ENCODE results near the gene KLHL29. TPM values are rescaled to one million over a fixed set of nuclear protein-coding genes. Genes with fewer than 3 reads are reported as not detected.

The KLHL29 gene
- total and polyA plus RNA-seq, 9 donors = 3.0 to 6.6 (median 3.9) TPM

DNA sequence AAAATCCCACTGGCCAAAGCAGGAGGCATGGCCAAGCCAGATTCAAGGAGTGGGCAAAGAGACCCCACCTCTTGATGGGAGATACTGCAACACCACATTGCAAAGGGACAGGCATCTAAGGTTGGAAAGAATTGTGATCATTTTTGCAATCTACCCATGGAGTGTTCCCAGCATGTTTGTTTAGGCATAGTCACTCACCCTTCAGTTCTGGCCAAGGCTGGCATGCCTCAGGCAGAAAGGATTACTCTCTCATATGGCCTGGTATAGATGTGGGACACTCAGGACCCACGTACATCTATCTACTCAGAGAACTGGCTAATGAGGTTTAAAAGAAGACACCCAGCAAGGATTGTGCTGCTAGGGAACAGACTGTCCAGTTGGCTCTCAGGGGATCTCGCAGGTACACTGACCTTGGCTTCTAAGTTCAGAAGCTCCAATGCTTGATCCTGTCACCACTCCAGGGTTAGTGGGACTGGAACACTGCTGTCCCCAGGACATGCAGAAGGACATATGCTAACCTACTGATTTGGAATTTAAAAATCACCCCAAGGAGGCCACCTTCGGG lies 183.7 kb downstream of the KLHL29 start:
- no peak overlapping the region for H3K4me3 ChIP-seq
- 76 to 88% (median 77%) methylated on average over 3 of the region's 3 CpGs for WGBS, 3 donors
- H3K27me3 ChIP-seq = no peaks in the 10 kb centered on the region
- intact Hi-C loops (cut with DNase I) = no loop called here
- peaks cover 20% of the 10 kb centered on the region for H3K4me1 ChIP-seq (ENCODE audit: insufficient read depth)
- DNase-seq = no peak
- H3K9me3 ChIP-seq = no peaks in the 10 kb centered on the region
- H3K36me3 ChIP-seq = no peaks in the 10 kb centered on the region
- no peak for TF ChIP-seq POLR2A (IDR thresholded peaks at IDR 0.05)
- no peak for TF ChIP-seq EP300 (IDR thresholded peaks at IDR 0.05)
- TF ChIP-seq, protein P1, sequence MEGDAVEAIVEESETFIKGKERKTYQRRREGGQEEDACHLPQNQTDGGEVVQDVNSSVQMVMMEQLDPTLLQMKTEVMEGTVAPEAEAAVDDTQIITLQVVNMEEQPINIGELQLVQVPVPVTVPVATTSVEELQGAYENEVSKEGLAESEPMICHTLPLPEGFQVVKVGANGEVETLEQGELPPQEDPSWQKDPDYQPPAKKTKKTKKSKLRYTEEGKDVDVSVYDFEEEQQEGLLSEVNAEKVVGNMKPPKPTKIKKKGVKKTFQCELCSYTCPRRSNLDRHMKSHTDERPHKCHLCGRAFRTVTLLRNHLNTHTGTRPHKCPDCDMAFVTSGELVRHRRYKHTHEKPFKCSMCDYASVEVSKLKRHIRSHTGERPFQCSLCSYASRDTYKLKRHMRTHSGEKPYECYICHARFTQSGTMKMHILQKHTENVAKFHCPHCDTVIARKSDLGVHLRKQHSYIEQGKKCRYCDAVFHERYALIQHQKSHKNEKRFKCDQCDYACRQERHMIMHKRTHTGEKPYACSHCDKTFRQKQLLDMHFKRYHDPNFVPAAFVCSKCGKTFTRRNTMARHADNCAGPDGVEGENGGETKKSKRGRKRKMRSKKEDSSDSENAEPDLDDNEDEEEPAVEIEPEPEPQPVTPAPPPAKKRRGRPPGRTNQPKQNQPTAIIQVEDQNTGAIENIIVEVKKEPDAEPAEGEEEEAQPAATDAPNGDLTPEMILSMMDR (IDR thresholded peaks at IDR 0.05) = no peak
- H3K27ac ChIP-seq = no peak overlapping the region

DNA sequence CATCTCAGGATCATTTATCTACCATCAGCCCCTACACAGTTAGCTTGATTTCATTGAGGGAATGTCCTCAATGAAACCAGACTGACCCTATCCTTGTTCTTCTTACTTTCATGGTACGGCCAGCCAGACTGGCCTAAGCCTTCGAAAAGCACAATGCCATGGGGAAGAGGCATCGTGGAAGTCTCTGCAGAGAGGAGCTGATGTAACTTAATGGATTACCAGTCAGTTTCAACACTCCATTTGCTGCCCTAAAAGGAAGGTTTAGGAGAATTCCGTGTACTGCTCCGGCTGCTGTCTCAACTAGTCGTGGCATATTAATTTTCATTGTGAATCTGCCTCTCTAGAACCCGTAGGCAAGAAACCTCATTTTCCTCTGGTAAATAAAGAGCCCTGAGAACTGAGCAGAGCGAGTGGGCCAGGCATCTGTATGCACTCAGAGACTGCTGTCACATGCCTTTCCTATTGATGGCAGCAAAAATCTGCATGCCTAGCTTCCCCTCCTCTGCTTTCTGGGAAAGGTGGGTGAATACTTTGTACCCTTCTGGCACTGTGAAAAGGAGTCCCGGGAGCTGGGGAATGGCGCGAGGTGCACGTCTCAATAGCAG lies 184.9 kb downstream of the KLHL29 start:
- intact Hi-C loops (cut with DNase I) = loop anchor here in 1 of 4 donors (5.0 kb wide), 1 partner anchor 47 kb away; no protein-coding TSS in a partner anchor
- Histone ChIP-seq H3K4me1 (ENCODE audit: insufficient read depth) (peaks cover 8% of the 10 kb centered on the region), H3K27me3 (no peaks in the 10 kb centered on the region), H3K36me3 (no peaks in the 10 kb centered on the region), H3K27ac (no peak overlapping the region), H3K9me3 (no peaks in the 10 kb centered on the region), H3K4me3 (no peak overlapping the region)
- WGBS, 3 donors = 92 to 95% (median 94%) methylated on average over 12 of the region's 12 CpGs
- DNase-seq = no peak
- TF ChIP-seq, protein P1 (IDR thresholded peaks at IDR 0.05) = no peak
- no peak for TF ChIP-seq EP300 (IDR thresholded peaks at IDR 0.05)
- no peak for TF ChIP-seq POLR2A (IDR thresholded peaks at IDR 0.05)

DNA sequence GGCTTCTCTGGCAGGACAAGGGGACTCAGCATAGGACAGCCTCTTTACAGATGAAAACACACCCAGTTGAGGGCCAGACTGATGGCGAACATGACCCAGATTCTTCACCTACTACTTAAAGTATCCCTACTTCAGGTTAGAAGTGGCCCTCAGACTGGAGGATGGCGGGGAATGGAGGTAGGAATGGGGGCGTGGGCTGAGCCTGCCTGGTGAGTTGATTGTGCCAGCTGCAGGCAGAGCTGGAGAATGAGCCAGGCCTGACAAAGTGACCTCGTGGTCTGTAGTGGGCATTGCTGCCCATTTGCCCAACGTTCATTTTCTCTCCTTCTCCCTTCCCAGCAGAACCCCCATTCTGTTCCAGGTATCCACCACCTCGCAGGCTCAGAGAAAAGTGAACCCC lies 186.1 kb downstream of the KLHL29 start:
- intact Hi-C loops (cut with DNase I) = loop anchor here in 1 of 4 donors (5.0 kb wide), 1 partner anchor 46 kb away; no protein-coding TSS in a partner anchor
- Histone ChIP-seq H3K9me3 (no peaks in the 10 kb centered on the region), H3K36me3 (no peaks in the 10 kb centered on the region), H3K4me1 (ENCODE audit: insufficient read depth) (peaks cover 7% of the 10 kb centered on the region), H3K4me3 (no peak overlapping the region), H3K27me3 (no peaks in the 10 kb centered on the region), H3K27ac (peak overlapping the region in 1 of 2 donors; percentile 68)
- TF ChIP-seq EP300 (IDR thresholded peaks at IDR 0.05) (no peak), POLR2A (IDR thresholded peaks at IDR 0.05) (no peak)
- TF ChIP-seq, protein P1 (IDR thresholded peaks at IDR 0.05) = no peak
- 89 to 91% (median 90%) methylated on average over 6 of the region's 6 CpGs for WGBS, 3 donors
- no peak for DNase-seq

DNA sequence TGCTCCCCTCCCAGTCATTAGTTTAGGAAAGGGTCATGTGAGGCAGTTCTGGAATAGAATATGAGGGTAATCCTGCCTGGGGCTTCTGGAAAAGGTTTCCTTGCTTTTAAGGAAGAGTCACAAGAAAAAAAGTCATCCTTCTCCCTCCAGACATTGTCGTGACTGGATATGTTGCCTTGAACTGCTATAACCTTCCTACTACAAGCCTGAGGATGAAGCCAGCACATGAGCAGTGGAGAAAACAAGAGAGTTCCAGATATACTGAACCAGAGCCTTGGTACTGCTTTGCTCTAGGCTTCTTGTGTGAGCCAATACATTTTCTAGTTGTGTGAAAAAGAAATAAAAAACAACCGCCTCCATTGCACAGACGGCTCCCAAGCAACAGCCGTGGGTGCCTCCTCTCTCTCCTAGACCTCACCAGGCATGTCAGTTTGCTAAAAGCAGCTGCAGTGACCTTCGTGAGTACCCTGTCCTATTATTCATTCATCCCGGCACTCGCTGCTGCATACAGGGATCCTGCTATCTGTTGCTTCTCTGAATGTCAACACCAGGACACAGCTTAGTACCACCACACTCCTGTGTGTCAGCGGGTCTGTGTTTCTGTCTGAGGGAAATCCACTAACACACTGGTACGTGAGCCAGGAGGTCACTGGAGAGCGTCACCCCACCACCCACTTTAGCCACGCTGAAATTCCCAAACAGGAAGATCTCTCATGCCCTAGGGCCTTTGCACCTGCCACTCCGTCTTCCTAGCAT lies 186.7 kb downstream of the KLHL29 start:
- Histone ChIP-seq H3K4me1 (ENCODE audit: insufficient read depth) (peaks cover 7% of the 10 kb centered on the region), H3K9me3 (no peaks in the 10 kb centered on the region), H3K4me3 (no peak overlapping the region), H3K36me3 (no peaks in the 10 kb centered on the region), H3K27ac (peak overlapping the region in 1 of 2 donors; percentile 68), H3K27me3 (no peaks in the 10 kb centered on the region)
- TF ChIP-seq, protein P1 (IDR thresholded peaks at IDR 0.05) = no peak
- TF ChIP-seq POLR2A (IDR thresholded peaks at IDR 0.05) = no peak
- TF ChIP-seq EP300 (IDR thresholded peaks at IDR 0.05) = no peak
- 49 to 70% (median 61%) methylated on average over 12 of the region's 12 CpGs for WGBS, 3 donors
- DNase-seq = peak in 1 of 5 donors; percentile 16
- intact Hi-C loops (cut with DNase I) = loop anchor here in 1 of 4 donors (5.0 kb wide), 1 partner anchor 46 kb away; no protein-coding TSS in a partner anchor

Data from ovary (tissue), 9 donors.